ENCODE data around the gene ABR. TPM values are rescaled to one million over a fixed set of nuclear protein-coding genes. Genes with fewer than 3 reads are reported as not detected.

ABR gene
- polyA plus RNA-seq (ENCODE audit: low read depth in 6 of 6) = 10 to 100 TPM in 5 of 6 donors, 1 to 10 TPM in 1; 4.3 to 47.2 (median 28.1) TPM

- Mint-ChIP-seq H3K27ac (peak within 1 kb of the TSS in 4 of 6 donors; percentile 73 to 90 (median 84)), H3K4me1 (peaks cover 39 to 72% (median 52%) of the 10 kb centered on the region in 3 donors), H3K36me3 (no peaks in the 10 kb centered on the region), H3K27me3 (peaks cover 0 to 20% (median 0%) of the 10 kb centered on the region in 3 donors), H3K9me3 (no peaks in the 10 kb centered on the region), H3K4me3 (peak within 1 kb of the TSS; percentile 61 to 86 (median 81))
- peak in 1 of 2 donors; percentile 9 for ATAC-seq (ENCODE audit: low read depth in 2 of 2)
- peak; percentile 52 for DNase-seq
These were observed at the start of gene ABR for GRCh38 chr17:1179818-1180742. ABR (minus strand) TSS chr17:1179981; CDS start chr17:1179727, 254 bp downstream.

GRCh38 chr17:1229349-1229899 lies 49.6 kb upstream of the ABR start:
- Mint-ChIP-seq H3K9me3 (no peaks in the 10 kb centered on the region), H3K27ac (peak overlapping the region; percentile 33 to 93 (median 80)), H3K4me3 (peak overlapping the region; percentile 75 to 93 (median 84)), H3K27me3 (peaks cover 8 to 12% (median 10%) of the 10 kb centered on the region in 3 donors), H3K4me1 (peaks cover 30 to 42% (median 40%) of the 10 kb centered on the region in 3 donors), H3K36me3 (peaks cover 0 to 3% of the 10 kb centered on the region in 2 donors)
- ATAC-seq (ENCODE audit: low read depth in 2 of 2) = peak; percentile 61 to 70
- peak; percentile 90 for DNase-seq

- peak overlapping the region in 4 of 6 donors; percentile 91 to 97 (median 94) for H3K27ac Mint-ChIP-seq
These were observed 49.1 kb upstream of the ABR start for GRCh38 chr17:1228781-1229348.

DNA sequence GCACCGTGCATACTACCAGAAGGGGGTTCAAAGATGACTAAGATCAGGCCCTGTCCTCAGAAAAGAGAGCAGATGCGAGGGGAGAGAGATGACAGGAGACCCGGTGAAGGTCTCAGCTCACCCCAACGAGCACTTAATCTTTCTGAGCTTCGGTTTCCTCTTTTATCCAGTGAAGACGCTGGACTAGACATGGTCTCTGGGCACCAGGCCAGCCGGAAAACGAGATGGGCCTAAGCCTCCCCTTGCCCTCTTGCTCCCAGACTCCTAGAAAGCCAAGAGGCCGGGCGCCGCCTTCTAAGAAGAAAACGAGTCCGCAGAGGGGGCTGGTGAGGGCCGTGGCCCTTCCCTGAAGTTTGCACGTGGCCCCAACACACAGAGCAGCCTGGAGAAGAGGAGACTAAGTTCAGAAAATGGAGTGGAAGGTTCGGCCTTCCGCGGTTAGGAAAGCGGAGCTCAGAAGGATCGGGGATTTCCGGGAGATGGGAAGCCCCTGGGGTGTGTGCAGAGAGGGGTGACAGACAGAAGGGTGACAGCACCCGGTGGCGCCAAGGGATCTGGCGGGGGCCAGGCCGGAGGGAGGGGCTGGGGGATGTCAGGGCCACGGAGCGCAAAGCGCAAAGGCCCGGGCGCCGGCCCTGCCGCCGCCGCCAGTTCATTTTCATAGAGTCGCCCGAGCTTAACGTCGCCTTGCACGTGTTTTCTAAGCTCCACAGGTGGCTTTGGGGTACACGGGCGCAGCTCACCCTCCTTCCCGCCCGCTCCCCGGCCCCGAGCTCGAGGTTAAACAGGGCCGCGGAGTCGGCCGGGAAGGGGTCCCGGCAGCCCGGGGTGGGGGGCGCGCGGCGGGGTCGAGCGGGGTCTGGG lies 48.4 kb upstream of the ABR start:
- H3K9me3 Mint-ChIP-seq = no peaks in the 10 kb centered on the region
- H3K4me3 Mint-ChIP-seq = peak overlapping the region; percentile 83 to 97 (median 95)
- ATAC-seq (ENCODE audit: low read depth in 2 of 2) (peak; percentile 65 to 72), DNase-seq (peak; percentile 80)
- H3K27me3 Mint-ChIP-seq = peaks cover 4 to 10% (median 7%) of the 10 kb centered on the region in 3 donors
- H3K27ac Mint-ChIP-seq = peak overlapping the region; percentile 83 to 97 (median 91)
- peaks cover 0 to 6% of the 10 kb centered on the region in 2 donors for H3K36me3 Mint-ChIP-seq
- H3K4me1 Mint-ChIP-seq = peaks cover 40 to 55% (median 53%) of the 10 kb centered on the region in 3 donors

More at GRCh38 chr17:1228781-1229348, 49.1 kb upstream of the ABR start:
- Mint-ChIP-seq H3K36me3 (peaks cover 0 to 3% of the 10 kb centered on the region in 2 donors), H3K4me1 (peaks cover 33 to 47% (median 45%) of the 10 kb centered on the region in 3 donors), H3K9me3 (no peaks in the 10 kb centered on the region), H3K4me3 (peak overlapping the region in 7 of 8 donors; percentile 47 to 97 (median 92)), H3K27me3 (peaks cover 4 to 10% (median 7%) of the 10 kb centered on the region in 3 donors)
- ATAC-seq (ENCODE audit: low read depth in 2 of 2) = peak; percentile 24 to 29
- peak; percentile 33 for DNase-seq

DNA sequence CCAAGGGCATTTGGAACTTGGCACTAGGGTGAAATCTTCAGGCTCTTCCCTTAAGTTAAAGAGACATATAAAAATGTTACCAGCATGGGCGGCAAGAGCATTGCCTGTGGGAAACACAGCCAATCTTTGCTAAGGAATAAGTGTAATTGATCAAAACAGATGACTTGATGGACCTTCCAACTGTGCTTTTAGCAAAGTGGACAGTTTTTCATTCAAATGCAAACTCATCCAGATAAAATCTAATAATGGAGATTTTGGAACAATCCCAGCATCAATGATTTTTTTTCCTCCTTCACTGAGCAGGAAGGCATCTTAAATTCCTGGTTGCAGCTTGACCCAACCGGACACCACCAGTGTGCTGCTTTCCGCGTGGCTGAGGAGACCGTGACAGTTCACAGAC lies 47.6 kb upstream of the ABR start:
- Mint-ChIP-seq H3K9me3 (no peaks in the 10 kb centered on the region), H3K27me3 (peaks cover 2 to 10% (median 7%) of the 10 kb centered on the region in 3 donors), H3K4me3 (peak overlapping the region; percentile 83 to 97 (median 95)), H3K27ac (peak overlapping the region; percentile 83 to 97 (median 91)), H3K36me3 (peaks cover 0 to 7% of the 10 kb centered on the region in 2 donors), H3K4me1 (peaks cover 42 to 55% (median 54%) of the 10 kb centered on the region in 3 donors)
- ATAC-seq (ENCODE audit: low read depth in 2 of 2) (no peak), DNase-seq (no peak)

DNA sequence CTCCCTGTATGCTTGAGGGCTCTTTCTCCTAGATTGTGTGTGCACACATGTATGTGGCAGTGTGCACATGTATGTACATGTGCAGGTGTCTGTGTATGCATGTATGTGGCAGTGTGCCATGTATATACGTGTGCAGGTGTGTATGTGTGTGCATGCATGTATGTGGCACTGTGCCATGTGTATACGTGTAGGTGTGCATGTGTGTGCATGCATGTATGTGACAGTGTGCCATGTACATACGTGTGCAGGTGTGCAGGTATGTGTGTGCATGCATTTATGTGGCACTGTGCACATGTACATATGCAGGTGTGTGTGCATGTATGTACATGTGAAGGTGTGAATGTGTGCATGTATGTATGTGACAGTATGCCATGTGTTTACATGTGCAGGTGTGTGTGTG lies 46.5 kb upstream of the ABR start:
- DNase-seq (no peak), ATAC-seq (ENCODE audit: low read depth in 2 of 2) (no peak)
- Mint-ChIP-seq H3K27me3 (peaks cover 0 to 1% (median under 1%) of the 10 kb centered on the region in 3 donors), H3K9me3 (peaks cover 0 to 3% (median 0%) of the 10 kb centered on the region in 7 donors), H3K27ac (no peak overlapping the region), H3K4me3 (peak overlapping the region in 2 of 8 donors; percentile 33 to 87), H3K36me3 (peaks cover 0 to 7% of the 10 kb centered on the region in 2 donors), H3K4me1 (peaks cover 38 to 61% (median 60%) of the 10 kb centered on the region in 3 donors)

GRCh38 chr17:1224330-1224729 lies 44.5 kb upstream of the ABR start:
- ATAC-seq (ENCODE audit: low read depth in 2 of 2) = no peak
- no peak for DNase-seq
- H3K4me1 Mint-ChIP-seq = peaks cover 39 to 68% (median 66%) of the 10 kb centered on the region in 3 donors
- H3K27me3 Mint-ChIP-seq = no peaks in the 10 kb centered on the region
- no peak overlapping the region for H3K4me3 Mint-ChIP-seq
- H3K36me3 Mint-ChIP-seq = peaks cover 0 to 7% of the 10 kb centered on the region in 2 donors
- H3K9me3 Mint-ChIP-seq = peaks cover 0 to 3% (median 0%) of the 10 kb centered on the region in 7 donors
- peak overlapping the region in 1 of 6 donors; percentile 56 for H3K27ac Mint-ChIP-seq

DNA sequence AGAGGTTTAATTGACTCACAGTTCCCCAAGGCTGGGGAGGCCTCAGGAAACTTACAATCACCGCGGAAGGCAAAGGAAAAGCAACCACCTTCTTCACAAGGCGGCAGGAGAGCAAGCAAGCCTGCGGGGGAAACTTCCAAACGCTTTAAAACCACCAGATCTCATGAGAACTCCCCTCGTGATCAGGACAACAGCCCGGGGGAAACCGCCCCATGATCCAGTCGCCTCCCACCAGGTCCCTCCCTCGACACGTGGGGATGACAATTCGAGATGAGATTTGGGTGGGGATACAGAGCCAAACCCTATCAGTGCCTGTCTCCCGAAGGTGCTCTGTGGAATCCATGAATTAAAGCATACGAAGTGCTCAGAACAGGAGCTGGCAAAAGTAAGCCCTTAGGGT lies 43.9 kb upstream of the ABR start:
- DNase-seq (no peak), ATAC-seq (ENCODE audit: low read depth in 2 of 2) (no peak)
- Mint-ChIP-seq H3K9me3 (peaks cover 0 to 3% (median 0%) of the 10 kb centered on the region in 7 donors), H3K27ac (peak overlapping the region in 1 of 6 donors; percentile 56), H3K4me1 (peaks cover 42 to 74% (median 71%) of the 10 kb centered on the region in 3 donors), H3K27me3 (no peaks in the 10 kb centered on the region), H3K4me3 (peak overlapping the region in 1 of 8 donors; percentile 42), H3K36me3 (peaks cover 0 to 7% of the 10 kb centered on the region in 2 donors)

DNA sequence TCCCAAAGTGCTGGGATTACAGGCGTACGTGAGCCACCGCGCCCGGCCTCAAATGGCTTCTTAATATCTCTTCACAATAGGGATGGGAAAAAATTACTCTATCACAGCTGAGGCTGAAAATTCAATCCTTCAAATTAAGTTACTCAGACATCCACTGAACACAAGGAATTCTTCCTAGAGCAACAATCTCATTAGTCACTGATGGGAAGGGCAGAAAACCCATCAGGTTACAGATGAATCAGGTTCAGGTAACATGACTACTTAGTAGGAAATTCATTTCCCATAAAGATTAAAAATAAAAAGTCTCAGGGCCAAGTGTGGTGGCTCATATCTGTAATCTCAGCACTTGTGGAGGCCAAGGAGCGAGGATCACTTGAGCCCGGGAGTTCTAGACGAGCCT lies 42.5 kb upstream of the ABR start:
- Mint-ChIP-seq H3K27ac (no peak overlapping the region), H3K36me3 (peaks cover 0 to 7% of the 10 kb centered on the region in 2 donors), H3K27me3 (no peaks in the 10 kb centered on the region), H3K4me3 (no peak overlapping the region), H3K4me1 (peaks cover 38 to 74% (median 63%) of the 10 kb centered on the region in 3 donors), H3K9me3 (peaks cover 0 to 3% (median 0%) of the 10 kb centered on the region in 7 donors)
- ATAC-seq (ENCODE audit: low read depth in 2 of 2) (no peak), DNase-seq (no peak)

DNA sequence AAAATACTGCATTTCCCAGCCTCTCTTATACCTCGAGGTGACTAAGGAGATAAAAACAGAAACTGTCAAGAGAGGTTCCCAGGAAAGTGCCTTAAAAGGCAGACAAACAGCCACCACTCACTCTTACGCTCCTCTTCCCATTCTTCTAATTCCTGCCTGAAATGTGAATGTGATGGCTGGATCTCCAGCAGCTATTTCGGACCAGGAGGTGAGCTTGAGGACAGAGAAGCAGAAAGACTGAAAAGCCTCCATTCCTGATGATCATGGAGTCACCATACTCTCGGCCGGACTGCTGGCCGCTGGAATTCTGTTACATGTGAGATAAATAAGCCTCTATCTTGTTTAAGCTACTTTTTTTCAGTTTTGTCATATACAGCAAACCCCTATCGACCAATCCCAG lies 41.4 kb upstream of the ABR start:
- Mint-ChIP-seq H3K4me3 (no peak overlapping the region), H3K27ac (no peak overlapping the region), H3K27me3 (no peaks in the 10 kb centered on the region), H3K4me1 (peaks cover 46 to 74% (median 66%) of the 10 kb centered on the region in 3 donors), H3K9me3 (peaks cover 0 to 3% (median 0%) of the 10 kb centered on the region in 7 donors), H3K36me3 (peaks cover 0 to 5% of the 10 kb centered on the region in 2 donors)
- no peak for DNase-seq
- ATAC-seq (ENCODE audit: low read depth in 2 of 2) = no peak

DNA sequence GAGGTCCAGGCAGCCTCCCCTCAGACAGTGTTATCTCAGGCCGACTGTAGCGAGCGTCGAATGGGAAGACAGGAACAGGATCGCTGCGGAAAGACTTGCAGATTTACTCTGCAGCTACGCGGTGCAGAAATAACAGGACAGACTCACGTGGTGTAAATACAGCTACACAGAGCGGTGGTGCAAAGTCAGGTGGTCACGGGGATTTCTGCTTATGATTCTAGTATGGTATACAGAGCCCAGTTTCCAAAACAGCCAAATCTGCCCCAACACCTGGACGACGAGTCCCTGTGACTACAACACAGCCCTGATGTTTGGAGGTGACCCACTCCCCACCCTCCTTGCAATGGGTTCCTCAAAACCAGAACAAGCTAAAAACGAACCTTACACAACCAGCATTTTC lies 40.6 kb upstream of the ABR start:
- H3K4me3 Mint-ChIP-seq = peak overlapping the region in 2 of 8 donors; percentile 32 to 61
- peaks cover 0 to 3% (median 0%) of the 10 kb centered on the region in 7 donors for H3K9me3 Mint-ChIP-seq
- ATAC-seq (ENCODE audit: low read depth in 2 of 2) (peak in 1 of 2 donors; percentile 21), DNase-seq (no peak)
- H3K27ac Mint-ChIP-seq = peak overlapping the region in 3 of 6 donors; percentile 33 to 91 (median 78)
- peaks cover 42 to 75% (median 66%) of the 10 kb centered on the region in 3 donors for H3K4me1 Mint-ChIP-seq
- H3K27me3 Mint-ChIP-seq = no peaks in the 10 kb centered on the region
- H3K36me3 Mint-ChIP-seq = peaks cover 0 to 4% of the 10 kb centered on the region in 2 donors

DNA sequence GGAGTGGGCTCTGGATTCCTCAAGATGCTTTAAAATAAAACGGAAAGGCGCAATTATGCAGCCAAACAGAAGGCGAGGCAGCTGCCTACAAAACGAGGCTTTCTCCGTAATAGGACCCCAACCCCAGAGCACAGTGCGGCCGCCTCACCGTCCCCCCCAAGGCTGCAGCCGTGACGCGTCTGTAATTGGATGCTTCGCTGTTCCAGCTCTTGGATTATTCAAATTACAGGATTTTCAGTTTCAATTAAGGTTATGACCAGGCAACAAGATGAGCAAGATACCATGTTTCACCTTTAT lies 37.3 kb upstream of the ABR start:
- Mint-ChIP-seq H3K27me3 (no peaks in the 10 kb centered on the region), H3K4me3 (peak overlapping the region in 4 of 8 donors; percentile 8 to 79 (median 70)), H3K27ac (peak overlapping the region in 2 of 6 donors; percentile 27 to 54), H3K36me3 (no peaks in the 10 kb centered on the region), H3K9me3 (peaks cover 0 to 3% (median 0%) of the 10 kb centered on the region in 7 donors), H3K4me1 (peaks cover 36 to 88% (median 74%) of the 10 kb centered on the region in 3 donors)
- ATAC-seq (ENCODE audit: low read depth in 2 of 2) (no peak), DNase-seq (no peak)
